Breast epithelium (tissue), 4 donors: ENCODE results near the gene DPEP3. TPM values are rescaled to one million over a fixed set of nuclear protein-coding genes. Genes with fewer than 3 reads are reported as not detected.
A peak's percentile ranks its signal among the peaks of the same experiment; 100 is the strongest.

Experiments used
- DNase-seq, 2 donors: peaks; one replicate each; pipeline ENCODE4 v3.0.0-alpha.2; 2019; ENCODE audit warnings: low spot score in 2 of 2
- H3K27ac ChIP-seq, 2 donors: fragments of 200-600 bp; sonication (generic) in 1 of 2; one replicate each; pipeline ENCODE4 v1.5.1; 2016 to 2019; ENCODE audit warnings: mild to moderate bottlenecking in 1 of 2
- H3K27me3 ChIP-seq, 2 donors: fragments of 200-600 bp; sonication (generic) in 1 of 2; one replicate each; pipeline versions ENCODE4 v1.5.1 to v1.6.0; 2017 to 2019; ENCODE audit warnings: control low read depth in 1 of 2, mild to moderate bottlenecking in 1 of 2
- H3K36me3 ChIP-seq: fragments of 200-600 bp; one replicate; pipeline ENCODE4 v1.5.1; 2019
- H3K4me1 ChIP-seq, 2 donors: fragments of 200-600 bp; sonication (generic); one replicate each; pipeline ENCODE4 v1.5.1; 2016 to 2019; ENCODE audit warnings: control low read depth in 1 of 2
- H3K4me3 ChIP-seq, 3 donors: fragments of 200-600 bp; sonication (generic); 1 replicate in 2 of 3; 2 replicates in 1 of 3; pipeline ENCODE4 v1.5.1; 2016 to 2019; ENCODE audit warnings: mild to moderate bottlenecking in 3 of 3, moderate library complexity in 2 of 3
- H3K9me3 ChIP-seq, 2 donors: fragments of 200-600 bp; sonication (generic) in 1 of 2; one replicate each; pipeline ENCODE4 v1.5.1; 2016 to 2019; ENCODE audit warnings: control low read depth in 1 of 2
- POLR2A ChIP-seq: fragments of 450-650 bp; IDR thresholded peaks from one replicate; pipeline ENCODE4 v1.6.1; 2016; ENCODE audit warnings: antibody characterized with exemption, mild to moderate bottlenecking, moderate library complexity
- POLR2AphosphoS5 ChIP-seq, 3 donors: sonication (generic); formaldehyde crosslinking; IDR thresholded peaks; one replicate each; pipeline ENCODE4 v1.6.1; 2017; ENCODE audit warnings: antibody characterized with exemption in 3 of 3
- intact Hi-C: fragments of 100-400 bp; cut with DNase I; formaldehyde crosslinking; loops from one replicate; pipeline ENCODE4 v1.15.1; 2023; ENCODE audit warnings: low total_unique reads
- total RNA-seq, 3 donors: library from RNA; depleted of rRNA; stranded (reverse); fragments of >200 nt; gene quantifications; one replicate each; pipeline ENCODE4 v1.1.0, GENCODE V29; 2016
- TF ChIP-seq, protein P1 (sequence below), 3 donors: fragments of 450-650 bp; IDR thresholded peaks; one replicate each; pipeline ENCODE4 v1.5.1; 2016 to 2017; ENCODE audit warnings: antibody characterized with exemption in 3 of 3, mild to moderate bottlenecking in 3 of 3, moderate library complexity in 3 of 3

Gene DPEP3
- total RNA-seq, 3 donors from 2014 or later, result 0.29 TPM; not detected in 2

DNA sequence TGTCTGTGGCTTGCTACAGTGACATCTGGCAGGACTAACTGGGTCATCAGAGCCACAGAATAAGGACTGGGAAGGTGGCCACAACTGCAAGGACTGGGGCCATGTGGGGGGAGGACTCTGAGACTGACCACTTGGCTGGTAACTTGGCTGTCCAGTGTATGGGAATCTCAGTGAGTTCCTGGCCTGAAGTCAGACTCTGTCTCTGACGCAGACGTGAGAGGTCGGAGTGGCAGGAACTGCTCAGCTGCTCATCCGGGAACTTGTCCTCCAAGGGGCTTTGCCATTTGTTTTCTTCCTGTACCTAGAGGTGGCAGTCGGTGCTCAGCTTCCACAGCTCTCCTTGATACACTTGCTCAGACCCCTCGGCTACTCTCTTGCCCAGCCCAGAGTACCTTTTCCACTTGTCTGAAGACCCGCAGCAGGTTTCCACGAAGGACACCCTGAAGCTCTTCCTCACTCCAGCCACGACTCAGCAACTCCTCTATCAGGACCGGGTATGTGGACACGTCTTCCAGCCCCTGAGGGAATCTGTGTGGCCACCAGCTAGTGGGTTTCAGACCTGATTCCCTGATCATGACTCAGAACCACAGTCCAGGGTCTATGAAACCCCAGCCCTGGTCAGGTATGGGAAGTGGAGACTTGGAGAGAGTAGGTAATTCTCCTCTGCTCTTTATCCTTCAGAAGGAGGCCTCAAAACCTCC, 7.3 kb upstream of the DPEP3 start:
- no peaks in the 10 kb centered on the region for H3K36me3 ChIP-seq
- TF ChIP-seq POLR2A, result no peak
- no peaks in the 10 kb centered on the region for H3K4me1 ChIP-seq
- H3K27me3 ChIP-seq, result no peaks in the 10 kb centered on the region
- intact Hi-C loops, result loop anchor here (5.0 kb wide), 1 partner anchor 95 kb away; the partner anchor contains the start of gene PSKH1
- no peaks in the 10 kb centered on the region for H3K9me3 ChIP-seq
- H3K27ac ChIP-seq, result peak overlapping the region in 1 of 2 donors; percentile 48
- no peak for DNase-seq
- H3K4me3 ChIP-seq, result no peak overlapping the region

DNA sequence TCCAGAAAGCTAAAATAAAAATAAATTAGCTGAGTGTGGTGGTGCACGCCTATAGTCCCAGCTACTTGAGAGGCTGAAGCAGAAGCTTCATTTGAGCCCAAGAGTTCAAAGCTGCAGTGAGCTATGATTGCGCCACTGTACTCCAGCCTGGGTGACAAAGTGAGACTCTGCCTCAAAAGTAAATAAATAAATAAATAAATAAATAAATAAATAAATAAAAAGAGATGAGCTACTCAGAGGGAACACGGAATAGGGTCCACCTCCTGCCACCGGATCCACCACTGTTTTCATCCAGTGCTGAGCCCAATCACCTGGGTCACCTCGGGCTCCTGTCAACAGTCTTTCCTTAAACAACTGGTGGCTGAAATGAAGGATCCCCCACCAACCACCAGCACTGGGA, 6.7 kb upstream of the DPEP3 start:
- TF ChIP-seq, protein P1, sequence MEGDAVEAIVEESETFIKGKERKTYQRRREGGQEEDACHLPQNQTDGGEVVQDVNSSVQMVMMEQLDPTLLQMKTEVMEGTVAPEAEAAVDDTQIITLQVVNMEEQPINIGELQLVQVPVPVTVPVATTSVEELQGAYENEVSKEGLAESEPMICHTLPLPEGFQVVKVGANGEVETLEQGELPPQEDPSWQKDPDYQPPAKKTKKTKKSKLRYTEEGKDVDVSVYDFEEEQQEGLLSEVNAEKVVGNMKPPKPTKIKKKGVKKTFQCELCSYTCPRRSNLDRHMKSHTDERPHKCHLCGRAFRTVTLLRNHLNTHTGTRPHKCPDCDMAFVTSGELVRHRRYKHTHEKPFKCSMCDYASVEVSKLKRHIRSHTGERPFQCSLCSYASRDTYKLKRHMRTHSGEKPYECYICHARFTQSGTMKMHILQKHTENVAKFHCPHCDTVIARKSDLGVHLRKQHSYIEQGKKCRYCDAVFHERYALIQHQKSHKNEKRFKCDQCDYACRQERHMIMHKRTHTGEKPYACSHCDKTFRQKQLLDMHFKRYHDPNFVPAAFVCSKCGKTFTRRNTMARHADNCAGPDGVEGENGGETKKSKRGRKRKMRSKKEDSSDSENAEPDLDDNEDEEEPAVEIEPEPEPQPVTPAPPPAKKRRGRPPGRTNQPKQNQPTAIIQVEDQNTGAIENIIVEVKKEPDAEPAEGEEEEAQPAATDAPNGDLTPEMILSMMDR (IDR thresholded peaks at IDR 0.05), result no peak
- TF ChIP-seq POLR2A (no peak), POLR2AphosphoS5 (IDR thresholded peaks at IDR 0.05) (no peak)
- H3K4me3 ChIP-seq, result no peak overlapping the region
- no peaks in the 10 kb centered on the region for H3K9me3 ChIP-seq
- DNase-seq, result no peak
- H3K36me3 ChIP-seq, result no peaks in the 10 kb centered on the region
- intact Hi-C loops, result loop anchor here (5.0 kb wide), 1 partner anchor 95 kb away; the partner anchor contains the start of gene PSKH1
- no peaks in the 10 kb centered on the region for H3K4me1 ChIP-seq
- H3K27ac ChIP-seq, result peak overlapping the region in 1 of 2 donors; percentile 48
- no peaks in the 10 kb centered on the region for H3K27me3 ChIP-seq

DNA sequence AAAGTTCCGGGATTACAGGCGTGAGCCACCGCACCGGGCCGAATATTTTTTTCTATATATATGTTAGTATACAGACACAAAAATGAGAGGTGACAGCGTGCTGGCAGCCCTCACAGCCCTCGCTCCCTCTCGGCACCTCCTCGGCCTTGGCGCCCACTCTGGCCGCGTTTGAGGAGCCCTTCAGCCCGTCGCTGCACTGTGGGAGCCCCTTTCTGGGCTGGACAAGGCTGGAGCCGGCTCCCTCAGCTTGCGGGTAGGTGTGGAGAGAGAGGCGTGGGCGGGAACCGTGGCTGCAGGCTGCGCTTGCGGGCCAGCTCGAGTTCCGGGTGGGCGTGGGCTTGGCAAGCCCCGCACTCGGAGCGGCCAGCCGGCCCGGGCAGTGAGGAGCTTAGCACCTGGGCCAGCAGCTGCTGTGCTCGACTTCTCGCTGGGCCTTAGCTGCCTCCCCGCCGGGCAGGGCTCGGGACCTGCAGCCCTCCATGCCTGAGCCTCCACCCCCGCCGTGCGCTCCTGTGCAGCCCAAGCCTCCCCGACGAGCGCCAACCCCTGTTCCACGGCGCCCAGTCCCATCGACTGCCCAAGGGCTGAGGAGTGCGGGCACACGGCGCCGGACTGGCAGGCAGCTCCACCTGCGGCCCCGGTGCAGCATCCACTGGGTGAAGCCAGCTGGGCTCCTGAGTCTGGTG, 1.9 kb upstream of the DPEP3 start:
- no peak for TF ChIP-seq POLR2A
- TF ChIP-seq, protein P1 (IDR thresholded peaks at IDR 0.05), result no peak
- no peak for TF ChIP-seq POLR2AphosphoS5 (IDR thresholded peaks at IDR 0.05)
- Histone ChIP-seq H3K4me1 (no peaks in the 10 kb centered on the region), H3K36me3 (no peaks in the 10 kb centered on the region), H3K27ac (no peak overlapping the region), H3K9me3 (no peaks in the 10 kb centered on the region), H3K4me3 (peak overlapping the region in 1 of 3 donors; percentile 41), H3K27me3 (no peaks in the 10 kb centered on the region)
- DNase-seq, result no peak
- intact Hi-C loops, result no loop called here

DNA sequence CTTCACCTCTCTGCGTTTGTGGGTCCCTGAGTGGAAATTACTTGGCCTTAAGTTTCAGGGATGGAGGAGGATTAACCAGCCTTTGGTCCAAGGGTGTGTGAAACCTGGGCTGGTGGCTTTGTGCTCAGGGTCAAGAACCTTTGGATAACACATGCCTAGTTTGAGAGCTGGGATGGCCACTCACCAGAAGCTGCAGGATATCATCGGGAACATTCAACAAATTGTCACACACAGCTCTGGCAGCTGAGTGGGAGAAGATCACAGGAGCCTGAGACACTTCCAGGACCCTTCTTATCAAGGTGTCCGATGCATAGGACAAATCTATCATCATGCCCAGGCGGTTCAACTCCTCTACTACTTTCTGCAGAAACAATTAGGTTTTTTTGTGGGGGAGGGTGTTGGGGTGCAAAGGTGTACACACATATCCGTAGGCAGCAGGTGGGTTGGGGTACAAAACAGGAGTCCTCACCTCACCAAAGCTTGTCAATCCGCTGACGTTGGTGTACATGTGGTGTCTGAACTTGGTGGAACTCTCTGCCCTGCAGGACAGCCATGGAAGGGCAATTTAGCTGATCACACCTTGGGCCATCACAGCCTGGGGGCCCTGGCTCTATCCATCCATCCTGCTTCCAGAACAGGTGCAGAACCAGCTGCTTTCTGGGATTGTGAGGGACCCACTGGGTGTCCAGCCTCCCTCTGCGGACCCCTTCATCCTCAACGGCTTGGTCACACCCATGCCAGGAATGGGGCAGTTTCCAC, 2.7 kb downstream of the DPEP3 start:
- TF ChIP-seq, protein P1 (IDR thresholded peaks at IDR 0.05), result no peak
- TF ChIP-seq POLR2A, result no peak
- no peak for TF ChIP-seq POLR2AphosphoS5 (IDR thresholded peaks at IDR 0.05)
- Histone ChIP-seq H3K4me3 (no peak overlapping the region), H3K36me3 (no peaks in the 10 kb centered on the region), H3K27ac (no peak overlapping the region), H3K9me3 (no peaks in the 10 kb centered on the region), H3K4me1 (no peaks in the 10 kb centered on the region), H3K27me3 (no peaks in the 10 kb centered on the region)
- DNase-seq, result no peak
- intact Hi-C loops, result loop anchor here (5.0 kb wide), 1 partner anchor 60 kb away; no protein-coding TSS in a partner anchor

DNA sequence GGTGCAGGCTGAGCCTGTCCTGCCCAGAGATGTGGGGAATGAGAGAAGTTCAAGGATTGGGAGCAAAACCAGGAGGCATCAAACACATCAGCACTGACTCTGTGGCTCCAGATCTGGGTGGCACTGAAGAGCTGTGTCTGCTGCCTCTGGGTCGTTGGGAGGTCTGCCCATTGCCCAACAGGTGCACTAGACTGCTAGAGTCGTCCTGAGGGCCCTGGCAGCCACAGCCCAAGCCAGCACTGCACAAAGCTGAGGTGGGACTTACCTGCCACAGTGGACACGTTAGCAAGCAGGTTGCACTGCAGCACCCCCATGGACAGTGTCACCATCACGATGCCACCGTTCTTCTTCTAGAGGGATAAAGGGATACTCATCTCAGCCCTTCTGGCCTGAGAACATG, 3.3 kb downstream of the DPEP3 start:
- TF ChIP-seq POLR2AphosphoS5 (IDR thresholded peaks at IDR 0.05) (no peak), POLR2A (no peak)
- TF ChIP-seq, protein P1 (IDR thresholded peaks at IDR 0.05), result no peak
- H3K4me1 ChIP-seq, result no peaks in the 10 kb centered on the region
- H3K27ac ChIP-seq, result no peak overlapping the region
- intact Hi-C loops, result loop anchor here (5.0 kb wide), 1 partner anchor 60 kb away; no protein-coding TSS in a partner anchor
- no peak overlapping the region for H3K4me3 ChIP-seq
- DNase-seq, result no peak
- H3K27me3 ChIP-seq, result no peaks in the 10 kb centered on the region
- H3K9me3 ChIP-seq, result no peaks in the 10 kb centered on the region
- no peaks in the 10 kb centered on the region for H3K36me3 ChIP-seq
